GM12878 (cell line): Measurements from ENCODE around the gene SLAIN2.

Experiments used
- CHD4 ChIP-seq: fragments of 200-600 bp; sonication (generic); IDR thresholded peaks from 2 replicates; pipeline ENCODE4 v1.6.1; 2016; ENCODE audit warnings: mild to moderate bottlenecking
- CTCF ChIP-seq, 3 experiments: IDR thresholded peaks in 2 of 3; conservative IDR thresholded peaks in 1 of 3; 2 replicates each; pipeline ENCODE4 v1.5.1; 2011; ENCODE audit warnings: low read depth in 3 of 3, low read length in 3 of 3, mild to moderate bottlenecking in 3 of 3, control low read depth in 2 of 3, moderate library complexity in 2 of 3, inconsistent platforms in 1 of 3, mixed read lengths in 1 of 3; ENCODE audit not compliant: control insufficient read depth in 2 of 3, insufficient read depth in 1 of 3; ENCODE audit errors: extremely low read depth in 1 of 3
- GABPA ChIP-seq: IDR thresholded peaks from 2 replicates; pipeline ENCODE4 v1.6.1; 2014; ENCODE audit warnings: antibody characterized with exemption, low read depth, mild to moderate bottlenecking, inconsistent platforms
- JUND ChIP-seq: IDR thresholded peaks from 2 replicates; pipeline ENCODE4 v1.6.1; 2012; ENCODE audit warnings: low read depth, mild to moderate bottlenecking, low read length, improper control_type of control experiment, moderate library complexity
- MEF2A ChIP-seq: IDR thresholded peaks from 2 replicates; pipeline ENCODE4 v1.6.1; 2011; ENCODE audit warnings: low read depth, mild to moderate bottlenecking, low read length, moderate library complexity; ENCODE audit not compliant: insufficient read depth
- MEF2B ChIP-seq: fragments of 450-650 bp; IDR thresholded peaks from 2 replicates; pipeline ENCODE4 v1.6.1; 2018; ENCODE audit warnings: mild to moderate bottlenecking, moderate library complexity; ENCODE audit not compliant: partially characterized antibody, poor library complexity, severe bottlenecking
- PAX8 ChIP-seq: fragments of 450-650 bp; IDR thresholded peaks from 2 replicates; pipeline ENCODE4 v1.6.1; 2017; ENCODE audit warnings: mild to moderate bottlenecking, moderate library complexity
- POLR2A ChIP-seq: IDR thresholded peaks from 2 replicates; pipeline ENCODE4 v1.6.1; 2011; ENCODE audit warnings: low read depth, mild to moderate bottlenecking, low read length
- POLR2AphosphoS5 ChIP-seq: IDR thresholded peaks from 2 replicates; pipeline ENCODE4 v1.6.1; 2011; ENCODE audit warnings: mild to moderate bottlenecking, low read length, inconsistent platforms
- TF ChIP-seq, protein P1 (sequence below): IDR thresholded peaks from 2 replicates; pipeline ENCODE4 v1.6.1; 2011; ENCODE audit warnings: borderline replicate concordance, low read depth, mild to moderate bottlenecking, moderate library complexity, mixed read lengths, low read length; ENCODE audit not compliant: insufficient read depth; ENCODE audit errors: extremely low read length
- TF ChIP-seq, protein P2 (sequence below): fragments of 450-650 bp; IDR thresholded peaks from 2 replicates; pipeline ENCODE4 v1.6.1; 2016; ENCODE audit warnings: mild to moderate bottlenecking

DNA sequence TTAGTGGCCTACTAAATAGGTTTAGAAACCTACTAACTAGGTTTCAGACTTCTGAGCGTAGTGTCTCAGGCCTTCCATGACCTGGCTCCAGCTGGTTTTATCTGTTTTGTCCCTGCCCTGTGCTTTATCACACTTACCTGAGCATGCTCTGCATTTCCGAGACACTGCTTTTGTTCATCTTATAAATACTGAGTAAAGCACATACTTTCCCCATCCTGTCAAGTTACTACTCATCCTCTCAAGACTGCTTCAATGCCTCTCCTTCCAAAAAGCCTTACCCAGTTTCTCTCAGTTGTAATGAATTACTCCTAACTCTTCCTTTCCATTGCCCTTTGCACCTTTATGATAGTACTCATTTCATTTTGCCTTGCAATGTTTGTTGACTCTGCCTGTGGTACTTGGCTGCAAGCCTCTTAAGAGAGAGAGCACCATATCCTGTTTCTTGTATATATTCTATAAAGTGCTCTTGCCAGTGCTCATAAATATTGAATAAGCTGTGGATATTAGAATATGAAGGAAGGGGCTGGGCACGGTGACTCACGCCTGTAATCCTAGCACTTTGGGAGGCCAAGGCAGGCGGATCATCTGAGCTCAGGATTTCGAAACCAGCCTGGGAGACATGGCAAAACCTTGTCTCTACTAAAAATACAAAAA is 34.4 kb downstream of the SLAIN2 start:
- no peak for TF ChIP-seq GABPA
- TF ChIP-seq POLR2AphosphoS5: no peak
- TF ChIP-seq, protein P1, sequence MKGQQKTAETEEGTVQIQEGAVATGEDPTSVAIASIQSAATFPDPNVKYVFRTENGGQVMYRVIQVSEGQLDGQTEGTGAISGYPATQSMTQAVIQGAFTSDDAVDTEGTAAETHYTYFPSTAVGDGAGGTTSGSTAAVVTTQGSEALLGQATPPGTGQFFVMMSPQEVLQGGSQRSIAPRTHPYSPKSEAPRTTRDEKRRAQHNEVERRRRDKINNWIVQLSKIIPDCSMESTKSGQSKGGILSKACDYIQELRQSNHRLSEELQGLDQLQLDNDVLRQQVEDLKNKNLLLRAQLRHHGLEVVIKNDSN: no peak
- TF ChIP-seq JUND: no peak
- TF ChIP-seq MEF2B: no peak
- TF ChIP-seq MEF2A: no peak
- TF ChIP-seq, protein P2, sequence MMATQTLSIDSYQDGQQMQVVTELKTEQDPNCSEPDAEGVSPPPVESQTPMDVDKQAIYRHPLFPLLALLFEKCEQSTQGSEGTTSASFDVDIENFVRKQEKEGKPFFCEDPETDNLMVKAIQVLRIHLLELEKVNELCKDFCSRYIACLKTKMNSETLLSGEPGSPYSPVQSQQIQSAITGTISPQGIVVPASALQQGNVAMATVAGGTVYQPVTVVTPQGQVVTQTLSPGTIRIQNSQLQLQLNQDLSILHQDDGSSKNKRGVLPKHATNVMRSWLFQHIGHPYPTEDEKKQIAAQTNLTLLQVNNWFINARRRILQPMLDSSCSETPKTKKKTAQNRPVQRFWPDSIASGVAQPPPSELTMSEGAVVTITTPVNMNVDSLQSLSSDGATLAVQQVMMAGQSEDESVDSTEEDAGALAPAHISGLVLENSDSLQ: no peak
- no peak for TF ChIP-seq PAX8
- no peak for TF ChIP-seq CHD4
- no peak for TF ChIP-seq POLR2A
- no peak for TF ChIP-seq CTCF (IDR thresholded peaks at IDR 0.05 in 2 of 3, conservative IDR thresholded peaks at IDR 0.05 in 1 of 3; ENCODE audit: control insufficient read depth in 2 of 3, extremely low read depth in 1 of 3, insufficient read depth in 1 of 3, low read depth in 3 of 3, low read length in 3 of 3)
